Stimulated activated CD8-positive, alpha-beta memory T cell treated with anti-CD3 and anti-CD28 coated beads, Interleukin-15, amount 100 ng/mL, for 1 hour (primary cell): ENCODE results near the gene DYTN.

ENCODE experiments used
- DNase-seq: peaks from one replicate; pipeline ENCODE4 v3.0.0-alpha.2; 2020; ENCODE audit warnings: low read depth

Gene DYTN

GRCh38 chr2:206698811-206699210 is 19.4 kb downstream of the DYTN start:
- no peak for DNase-seq

- DNase-seq: no peak
These were observed 21.3 kb downstream of the DYTN start for GRCh38 chr2:206696910-206697309.

DNA sequence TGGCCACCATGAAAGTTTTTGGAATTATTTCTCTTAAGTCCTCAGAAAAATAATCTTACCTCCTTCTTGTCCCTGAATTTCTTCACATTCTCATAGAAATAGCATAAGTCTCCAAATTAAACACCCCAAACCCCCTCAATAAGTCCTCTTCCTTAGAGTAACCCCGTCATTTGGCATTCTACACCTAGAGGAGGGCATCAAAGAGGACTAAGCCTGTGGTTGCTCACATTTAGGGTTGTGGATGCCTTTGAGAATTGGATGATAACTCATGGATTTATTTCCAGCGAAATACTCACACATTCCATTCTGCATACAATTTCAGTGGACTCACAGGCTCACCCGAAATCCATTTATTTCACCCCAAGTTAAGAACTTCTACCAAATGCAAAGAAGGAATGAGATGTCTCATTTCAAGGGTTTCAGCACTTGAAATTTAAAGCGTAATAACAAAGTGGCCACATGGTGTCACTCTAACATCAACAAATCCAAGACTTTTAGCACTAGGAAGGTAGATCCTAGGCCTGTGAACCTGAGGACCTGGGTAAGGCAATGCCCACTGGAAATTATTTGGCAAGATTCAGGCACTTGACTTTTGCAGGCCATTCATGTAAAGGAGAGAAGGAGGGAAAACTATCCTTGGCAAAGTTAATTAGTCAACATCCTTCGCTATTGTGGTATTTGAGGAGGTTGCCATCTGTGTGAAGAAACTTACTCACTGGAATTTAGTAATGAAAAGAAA is 24.6 kb downstream of the DYTN start:
- no peak for DNase-seq

GRCh38 chr2:206692971-206693370 is 25.2 kb downstream of the DYTN start:
- no peak for DNase-seq

DNA sequence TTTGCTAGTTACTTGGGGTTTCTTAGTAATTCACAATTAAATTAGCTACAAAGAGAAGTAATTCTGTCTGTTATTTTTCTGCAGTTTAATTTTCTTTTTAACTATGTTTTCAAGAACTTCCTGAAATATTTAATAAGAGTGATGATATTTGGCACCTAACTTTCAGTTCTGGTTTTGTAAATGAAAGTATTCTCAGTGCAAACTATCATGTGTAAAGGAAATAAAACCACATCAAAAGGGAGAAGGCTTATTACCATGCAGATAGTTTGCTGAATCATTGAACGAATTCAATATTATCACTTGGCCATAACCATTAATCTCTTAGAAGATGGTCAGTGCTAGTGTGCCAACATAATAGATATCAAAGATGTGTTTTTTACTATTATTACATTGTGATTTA is 29.2 kb downstream of the DYTN start:
- no peak for DNase-seq

DNA sequence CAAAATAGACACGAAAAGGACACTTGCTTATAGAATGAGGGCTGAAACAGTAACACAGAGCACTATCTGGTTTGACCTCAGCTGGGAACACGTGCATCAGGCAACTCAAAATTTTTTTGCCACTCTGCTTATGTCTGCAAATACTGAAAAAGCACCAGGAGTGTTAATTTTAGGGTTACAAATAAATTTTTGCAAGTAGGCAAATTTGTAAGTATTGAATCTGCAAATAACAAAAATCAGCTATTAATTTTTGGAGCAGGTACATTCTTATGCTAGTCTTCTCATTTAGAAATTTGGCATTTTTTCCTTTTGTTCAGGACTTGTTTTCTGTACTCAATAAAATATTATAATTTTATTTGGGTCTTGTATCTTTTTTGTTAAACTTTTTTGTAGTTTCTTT is 29.7 kb downstream of the DYTN start:
- DNase-seq: no peak

GRCh38 chr2:206683546-206683945 is 34.6 kb downstream of the DYTN start:
- DNase-seq: no peak

GRCh38 chr2:206670531-206671319 is 47.5 kb downstream of the DYTN start:
- DNase-seq: no peak

DNA sequence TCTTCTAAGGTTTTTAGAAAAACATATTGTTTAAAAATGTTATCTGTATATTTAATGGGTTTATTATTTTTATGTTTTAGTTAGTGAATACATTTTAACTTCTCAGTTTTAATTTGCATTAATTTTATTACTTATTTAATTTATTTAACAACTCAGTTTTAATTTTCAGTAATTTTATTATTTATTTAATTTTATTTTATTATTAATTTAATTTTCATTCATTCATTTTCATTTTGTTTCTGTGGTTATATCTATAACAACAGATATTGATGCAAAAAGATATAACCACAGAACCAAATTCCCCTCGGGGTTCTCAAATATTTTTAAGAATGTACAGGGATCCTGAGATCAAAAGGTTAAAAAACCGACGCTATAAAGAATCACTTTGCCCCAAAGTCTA is 52.9 kb downstream of the DYTN start:
- no peak for DNase-seq

DNA sequence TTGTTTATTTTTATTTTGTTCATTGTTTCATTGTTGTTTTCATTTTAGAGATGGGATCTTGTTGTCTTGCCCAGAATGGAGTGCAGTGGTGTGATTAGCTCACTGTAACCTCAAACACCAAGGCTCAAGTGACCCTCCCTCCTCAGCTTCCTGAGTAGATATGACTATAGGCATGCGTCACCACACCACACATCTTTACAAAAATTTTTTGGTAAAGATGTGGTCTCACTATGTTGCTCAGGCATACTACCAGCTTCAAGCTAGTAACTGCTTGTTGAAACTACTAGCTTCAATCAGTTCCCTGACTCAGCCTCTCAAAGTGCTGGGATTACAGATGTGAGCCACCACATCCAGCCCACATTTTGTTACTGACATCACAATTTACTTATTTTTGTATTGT is 61.1 kb downstream of the DYTN start:
- DNase-seq: no peak

DNA sequence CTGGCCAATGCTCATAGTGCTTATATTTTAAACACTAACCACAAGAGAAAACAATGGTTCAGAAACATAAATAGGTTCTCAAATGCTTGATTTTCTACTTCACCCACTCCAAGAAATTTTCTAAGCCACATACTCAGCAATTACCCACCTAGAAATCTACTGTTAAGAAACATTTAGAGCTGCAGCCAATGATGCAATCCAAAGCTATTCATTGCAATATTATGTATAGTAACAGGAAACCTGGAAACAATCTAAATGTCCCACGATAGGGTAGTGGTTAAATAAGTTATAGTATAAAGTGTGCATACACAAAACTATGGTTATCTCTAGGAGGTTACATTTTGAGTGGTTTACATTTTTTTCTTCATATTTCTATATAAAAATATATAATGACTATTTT is 70.2 kb downstream of the DYTN start:
- no peak for DNase-seq

DNA sequence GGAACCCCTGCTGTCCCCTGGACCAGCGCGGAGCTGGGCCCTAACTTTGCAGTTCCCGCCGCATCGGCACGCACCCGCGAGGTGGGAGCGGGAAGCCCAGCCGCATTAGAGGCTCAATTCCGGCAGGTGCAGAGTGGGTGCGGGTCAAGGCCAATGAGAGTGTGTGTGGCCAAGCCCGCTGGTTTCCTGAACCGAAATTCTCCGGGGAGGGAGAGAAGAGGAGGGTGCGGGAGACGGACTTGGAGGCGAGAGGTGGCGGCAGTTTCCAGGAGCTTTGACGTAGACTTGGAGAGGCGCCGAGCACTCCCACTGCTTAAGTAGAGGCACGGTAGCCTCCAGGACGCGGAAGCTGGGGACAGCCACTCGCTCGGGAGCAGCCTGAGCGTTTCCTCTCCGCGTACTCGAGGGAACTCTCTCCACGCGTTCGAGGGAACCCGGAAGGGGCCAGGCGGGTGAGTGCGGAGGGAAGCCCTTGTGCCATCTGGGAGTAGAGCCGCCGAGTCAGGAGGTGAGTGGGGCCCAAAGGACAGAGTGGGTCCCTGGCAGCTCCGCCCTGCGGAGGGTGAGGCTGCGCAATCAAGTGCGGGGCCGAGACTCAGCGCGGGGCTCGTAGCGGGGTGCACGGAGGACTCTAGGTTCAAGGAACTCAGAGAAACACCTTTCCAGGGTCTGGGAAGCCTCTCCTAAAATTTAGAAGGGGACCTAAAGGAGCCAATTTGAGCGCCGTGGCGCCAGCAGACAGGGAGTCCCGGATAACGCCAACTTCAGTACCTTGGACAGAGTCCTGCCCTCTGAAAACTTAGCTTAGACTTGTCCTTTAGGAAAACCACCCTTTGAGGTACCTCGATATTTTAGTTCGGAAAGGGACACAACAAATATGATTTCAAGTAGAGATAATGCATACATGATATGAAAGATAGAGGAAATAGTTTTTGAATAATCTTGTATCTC is 75.8 kb downstream of the DYTN start, which contains the start of gene FAM237A:
TSS of gene FAM237A (plus strand) at position 413 of the 951 bp plus-strand sequence. CDS start 1,750 bp downstream, outside the sequence.
- no peak for DNase-seq

- no peak for DNase-seq
These were observed 77.0 kb downstream of the DYTN start for GRCh38 chr2:206641226-206641625.

- DNase-seq: no peak
These were observed 78.6 kb downstream of the DYTN start for GRCh38 chr2:206639636-206640035.

- DNase-seq: no peak
These were observed 83.2 kb downstream of the DYTN start for GRCh38 chr2:206635015-206635414.

GRCh38 chr2:206631340-206631739 is 86.9 kb downstream of the DYTN start:
- no peak for DNase-seq

- no peak for DNase-seq
These were observed 90.6 kb downstream of the DYTN start for GRCh38 chr2:206627632-206628031.

DNA sequence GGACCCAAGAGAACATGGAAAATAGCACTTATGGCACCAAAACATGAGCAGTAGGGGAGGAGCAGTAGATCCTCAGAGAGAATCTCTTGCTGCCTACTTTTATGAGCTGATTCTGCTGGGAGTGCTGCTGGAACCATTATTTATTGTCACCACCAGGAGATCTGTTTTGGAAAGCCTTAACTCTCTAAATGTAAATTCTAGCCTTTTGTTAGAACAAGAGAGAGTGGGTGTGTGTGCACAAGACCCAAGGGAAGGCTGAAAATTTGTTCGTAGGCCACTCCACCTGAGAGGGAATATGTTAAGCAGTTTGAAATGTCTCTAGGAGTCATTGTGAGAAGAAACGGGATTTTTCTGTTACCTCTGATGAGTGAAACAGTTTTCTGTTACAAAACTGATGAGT is 92.1 kb downstream of the DYTN start:
- no peak for DNase-seq

DNA sequence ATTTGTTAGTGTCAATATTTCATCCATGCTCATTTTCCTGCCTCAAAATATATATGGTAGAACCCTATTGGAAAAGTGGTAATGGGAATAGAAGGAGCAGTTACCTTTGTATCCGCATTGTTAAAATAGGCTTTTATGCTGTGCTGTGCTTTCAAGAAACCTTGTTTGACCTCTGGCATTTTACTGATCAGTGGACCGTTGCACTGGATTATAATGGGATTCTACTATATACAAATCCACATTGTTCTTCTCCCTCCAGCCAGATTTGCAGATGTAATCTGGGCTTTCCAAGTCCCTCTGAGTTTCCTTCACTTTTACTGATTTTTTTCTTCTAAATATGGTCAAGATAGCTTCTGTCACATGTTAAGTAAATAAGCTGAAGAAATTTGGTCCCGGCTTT is 99.2 kb downstream of the DYTN start:
- DNase-seq: no peak

DNA sequence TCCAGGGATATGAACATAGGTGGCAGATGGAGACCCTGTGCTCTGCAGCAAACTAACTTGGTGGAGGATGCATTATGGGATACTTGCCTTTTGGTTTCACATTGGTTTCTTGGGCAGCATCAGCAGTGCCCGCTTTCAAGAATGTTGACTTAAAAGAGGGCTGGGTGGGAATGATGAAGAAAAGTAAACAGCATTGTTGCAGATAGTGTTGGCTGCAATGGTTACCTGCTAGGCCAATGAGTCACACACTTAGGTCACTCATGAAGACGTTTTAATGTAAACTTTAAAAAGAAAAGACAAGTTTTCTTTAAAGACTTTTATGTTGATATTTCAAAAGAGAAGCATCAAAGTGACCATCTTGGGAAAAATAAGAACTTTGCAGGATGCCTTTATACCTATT is 102.0 kb downstream of the DYTN start:
- no peak for DNase-seq

DNA sequence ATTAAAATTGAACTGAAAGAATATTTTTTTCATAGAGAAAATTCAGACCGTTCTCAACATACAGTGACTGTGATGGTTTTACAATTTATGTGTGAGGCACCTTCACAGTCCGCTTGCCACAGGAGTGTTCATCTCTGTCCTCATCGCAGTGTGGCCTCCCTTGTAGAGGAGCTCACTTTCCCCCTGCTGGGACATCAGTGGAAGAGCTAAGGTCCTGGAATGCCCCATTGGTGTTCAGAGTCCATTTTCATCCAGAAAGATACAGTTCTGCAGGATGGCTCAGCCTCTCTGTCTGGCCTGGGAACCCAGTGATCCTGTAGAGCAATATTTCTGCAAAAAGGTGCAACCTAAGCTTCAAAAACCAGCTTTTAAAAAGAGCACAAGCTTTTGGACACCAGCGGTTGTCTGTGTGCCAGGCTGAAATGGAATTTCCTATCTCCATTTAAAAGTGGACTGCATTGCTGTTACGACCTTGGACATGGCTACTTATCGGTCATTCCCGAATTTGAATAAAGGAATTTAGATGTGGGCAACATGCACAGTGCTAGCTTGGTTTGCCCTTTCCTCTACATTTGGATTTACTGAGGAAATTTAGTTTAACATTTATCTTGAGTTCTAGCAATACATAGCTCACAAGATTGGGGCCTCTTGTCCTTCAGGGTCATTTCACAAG is 102.6 kb downstream of the DYTN start:
- no peak for DNase-seq

- DNase-seq: no peak
These were observed 103.4 kb downstream of the DYTN start for GRCh38 chr2:206614811-206615210.
